Left lung (tissue), 10 donors: Measurements from ENCODE around the gene ACER3. TPM values are rescaled to one million over a fixed set of nuclear protein-coding genes. Genes with fewer than 3 reads are reported as not detected.

ENCODE experiments used
- ATAC-seq: fragments of 200-7000 bp; cut with Tn5 transposase; one replicate; pipeline ENCODE4 v1.9.1; 2020; ENCODE audit warnings: moderate library complexity
- DNase-seq, 4 donors: peaks; one replicate each; pipeline ENCODE4 v3.0.0-alpha.2; 2013 to 2020
- H3K27ac ChIP-seq, 2 donors: fragments of 200-600 bp; sonication (generic) in 1 of 2; one replicate each; pipeline versions ENCODE4 v1.5.0 to v1.8.0; 2020 to 2021
- H3K27me3 ChIP-seq, 2 donors: fragments of 200-600 bp; sonication (generic) in 1 of 2; one replicate each; pipeline versions ENCODE4 v1.5.0 to v1.8.0; 2020 to 2021
- H3K36me3 ChIP-seq, 2 donors: fragments of 200-600 bp; sonication (generic) in 1 of 2; one replicate each; pipeline versions ENCODE4 v1.5.0 to v1.8.0; 2020 to 2021
- H3K4me1 ChIP-seq, 2 donors: fragments of 200-600 bp; one replicate each; pipeline ENCODE4 v1.8.0; 2021
- H3K4me3 ChIP-seq, 2 donors: fragments of 200-600 bp; sonication (generic) in 1 of 2; one replicate each; pipeline versions ENCODE4 v1.5.0 to v1.8.0; 2020 to 2021; ENCODE audit warnings: mild to moderate bottlenecking in 1 of 2
- H3K9me3 ChIP-seq, 2 donors: fragments of 200-600 bp; sonication (generic) in 1 of 2; one replicate each; pipeline versions ENCODE4 v1.5.0 to v1.8.0; 2020 to 2021
- intact Hi-C, 2 donors: fragments of 100-400 bp; cut with DNase I; formaldehyde crosslinking; loops; one replicate each; pipeline versions ENCODE4 v1.11.2 to v1.14.2; 2022
- polyA plus RNA-seq, 6 donors: library from polyadenylated mRNA; unstranded; fragments of 120-200 nt; gene quantifications; one replicate each; pipeline ENCODE4 v1.2.1, GENCODE V29; 2013; ENCODE audit not compliant: insufficient read length in 6 of 6
- total RNA-seq, 2 donors: library from RNA; stranded (reverse); fragmentation: NEBNext Ultra II Directional; extraction: Animal tissue kit (Norgen Biotek cat#: 25700); gene quantifications; one replicate each; pipeline ENCODE4 v1.2.1, GENCODE V29; 2021
- TF ChIP-seq, protein P1 (sequence below), 2 donors: fragments of 200-600 bp; sonication (generic) in 1 of 2; IDR thresholded peaks; one replicate each; pipeline versions ENCODE4 v1.5.0 to v1.8.0; 2021; ENCODE audit warnings: antibody characterized with exemption in 2 of 2
- donor health status: DM: no; HTN: yes; CAD: no.
- donor health status: DM: no; HTN: no; CAD: no.

Gene ACER3
- total and polyA plus RNA-seq, 8 donors, result 17.5 to 46.5 (median 24.6) TPM

DNA sequence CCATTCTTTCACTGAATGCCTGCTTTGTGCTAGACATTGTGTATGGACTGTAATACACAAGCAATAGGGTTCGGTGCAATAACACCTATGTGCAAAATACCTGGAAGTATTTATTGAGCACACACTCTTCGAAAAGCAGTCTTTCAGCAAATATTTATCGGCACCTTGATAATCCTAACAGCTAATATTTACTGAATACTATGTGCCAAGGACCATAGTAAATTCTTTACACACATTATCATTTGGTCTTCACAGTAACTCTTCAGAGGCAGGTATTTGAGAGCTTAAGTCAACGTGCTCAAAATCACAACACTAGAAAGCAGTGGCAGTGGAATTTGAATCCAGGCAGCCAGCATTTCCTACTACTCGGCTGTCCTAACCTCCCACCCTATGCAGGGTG is 175.7 kb downstream of the ACER3 start:
- TF ChIP-seq, protein P1, sequence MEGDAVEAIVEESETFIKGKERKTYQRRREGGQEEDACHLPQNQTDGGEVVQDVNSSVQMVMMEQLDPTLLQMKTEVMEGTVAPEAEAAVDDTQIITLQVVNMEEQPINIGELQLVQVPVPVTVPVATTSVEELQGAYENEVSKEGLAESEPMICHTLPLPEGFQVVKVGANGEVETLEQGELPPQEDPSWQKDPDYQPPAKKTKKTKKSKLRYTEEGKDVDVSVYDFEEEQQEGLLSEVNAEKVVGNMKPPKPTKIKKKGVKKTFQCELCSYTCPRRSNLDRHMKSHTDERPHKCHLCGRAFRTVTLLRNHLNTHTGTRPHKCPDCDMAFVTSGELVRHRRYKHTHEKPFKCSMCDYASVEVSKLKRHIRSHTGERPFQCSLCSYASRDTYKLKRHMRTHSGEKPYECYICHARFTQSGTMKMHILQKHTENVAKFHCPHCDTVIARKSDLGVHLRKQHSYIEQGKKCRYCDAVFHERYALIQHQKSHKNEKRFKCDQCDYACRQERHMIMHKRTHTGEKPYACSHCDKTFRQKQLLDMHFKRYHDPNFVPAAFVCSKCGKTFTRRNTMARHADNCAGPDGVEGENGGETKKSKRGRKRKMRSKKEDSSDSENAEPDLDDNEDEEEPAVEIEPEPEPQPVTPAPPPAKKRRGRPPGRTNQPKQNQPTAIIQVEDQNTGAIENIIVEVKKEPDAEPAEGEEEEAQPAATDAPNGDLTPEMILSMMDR (IDR thresholded peaks at IDR 0.05), result no peak
- H3K9me3 ChIP-seq, result no peaks in the 10 kb centered on the region
- peaks cover 7 to 14% of the 10 kb centered on the region in 2 donors for H3K4me1 ChIP-seq
- DNase-seq (no peak), ATAC-seq (peak; percentile 65)
- intact Hi-C loops, result no loop called here
- no peaks in the 10 kb centered on the region for H3K36me3 ChIP-seq
- H3K27ac ChIP-seq, result no peak overlapping the region
- peaks cover 14 to 51% of the 10 kb centered on the region in 2 donors for H3K27me3 ChIP-seq
- H3K4me3 ChIP-seq, result no peak overlapping the region

DNA sequence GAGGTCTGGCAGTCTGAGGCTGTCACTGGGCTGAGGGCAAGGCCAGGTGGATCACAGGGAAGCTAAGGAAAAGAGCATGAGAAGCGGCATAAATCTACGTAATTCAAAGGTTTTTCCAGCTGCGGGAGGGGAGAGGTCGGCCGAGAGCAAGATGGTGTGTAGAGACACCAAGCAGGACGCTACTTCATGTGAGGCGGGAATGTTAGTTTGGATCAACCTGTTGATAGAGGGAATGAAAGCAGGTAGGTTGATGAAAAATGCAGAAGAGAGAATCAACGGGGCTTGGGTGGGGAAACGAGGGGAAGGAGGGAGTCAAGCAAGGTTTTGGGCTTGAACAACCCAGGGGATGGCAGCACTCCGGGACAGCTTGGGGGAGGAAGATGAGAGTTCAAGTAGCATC is 176.3 kb downstream of the ACER3 start:
- TF ChIP-seq, protein P1 (IDR thresholded peaks at IDR 0.05), result no peak
- H3K27me3 ChIP-seq, result peaks cover 14 to 51% of the 10 kb centered on the region in 2 donors
- no peaks in the 10 kb centered on the region for H3K9me3 ChIP-seq
- H3K36me3 ChIP-seq, result no peaks in the 10 kb centered on the region
- no peak for DNase-seq
- no peak overlapping the region for H3K27ac ChIP-seq
- intact Hi-C loops, result no loop called here
- peaks cover 7 to 14% of the 10 kb centered on the region in 2 donors for H3K4me1 ChIP-seq
- no peak for ATAC-seq
- no peak overlapping the region for H3K4me3 ChIP-seq

DNA sequence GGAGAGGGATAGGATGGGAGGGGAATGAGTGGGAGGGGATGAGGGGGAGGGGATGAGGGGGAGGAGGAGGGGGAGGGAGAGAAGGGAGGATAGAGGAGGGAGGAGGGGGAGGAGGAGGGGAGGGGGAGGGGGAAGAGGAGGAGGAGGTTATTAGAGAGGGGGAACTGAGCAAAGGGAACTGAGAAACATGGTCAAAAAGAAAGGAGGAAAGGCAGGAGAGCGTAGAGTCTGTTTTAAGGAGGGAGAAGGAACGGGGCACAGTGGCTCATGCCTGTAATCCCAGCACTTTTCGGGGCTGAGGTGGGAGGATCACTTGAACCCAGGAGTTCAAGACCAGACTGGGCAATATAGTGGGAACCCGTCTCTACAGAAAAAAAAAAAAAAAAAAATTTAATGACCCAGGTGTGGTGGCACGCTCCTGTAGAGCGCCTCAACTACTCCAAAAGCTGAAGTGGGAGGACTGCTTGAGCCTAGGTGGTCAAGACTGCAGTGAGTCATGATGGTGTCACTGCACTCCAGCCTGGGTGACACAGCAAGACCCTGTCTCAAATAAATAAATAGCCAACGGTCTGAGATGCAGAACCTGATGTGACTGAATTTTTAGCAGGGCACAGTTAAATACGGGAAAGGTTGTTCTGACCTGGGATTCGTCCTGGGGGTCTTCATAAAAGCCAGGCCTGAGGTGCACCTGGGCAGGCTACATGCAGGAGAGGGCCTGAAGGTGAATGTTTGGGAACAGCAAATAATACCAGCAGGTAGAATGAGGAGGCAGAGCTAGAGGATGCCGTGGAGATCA is 177.5 kb downstream of the ACER3 start:
- H3K4me1 ChIP-seq, result peaks cover 7 to 14% of the 10 kb centered on the region in 2 donors
- ATAC-seq (peak; percentile 17), DNase-seq (no peak)
- no peaks in the 10 kb centered on the region for H3K9me3 ChIP-seq
- TF ChIP-seq, protein P1 (IDR thresholded peaks at IDR 0.05), result no peak
- H3K27me3 ChIP-seq, result peaks cover 14 to 61% of the 10 kb centered on the region in 2 donors
- no peaks in the 10 kb centered on the region for H3K36me3 ChIP-seq
- intact Hi-C loops, result no loop called here
- no peak overlapping the region for H3K27ac ChIP-seq
- no peak overlapping the region for H3K4me3 ChIP-seq

DNA sequence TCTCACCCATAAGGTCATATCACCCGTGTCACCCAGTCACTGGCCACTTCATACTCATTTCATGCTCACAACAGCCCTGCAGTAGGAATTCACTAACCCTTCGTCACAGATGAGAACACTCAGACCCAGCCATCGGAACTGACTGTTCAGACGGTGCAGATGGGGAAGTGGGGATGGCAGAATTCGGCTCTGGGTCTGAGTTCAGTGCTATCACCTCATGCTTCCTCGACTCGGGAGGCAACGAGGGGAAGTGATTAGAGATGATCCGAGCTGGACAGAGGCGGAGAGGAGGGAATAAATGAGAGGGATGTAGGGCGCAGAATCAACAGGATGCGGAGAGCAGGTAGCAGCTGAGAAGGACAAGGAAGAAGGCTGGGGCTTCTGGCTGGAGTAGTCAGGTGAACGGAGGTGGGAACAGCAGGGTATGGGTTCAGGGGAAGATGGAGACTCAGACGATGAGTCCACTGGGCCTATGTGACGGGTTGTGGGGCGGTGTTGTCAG is 178.2 kb downstream of the ACER3 start:
- Histone ChIP-seq H3K27me3 (peaks cover 14 to 66% of the 10 kb centered on the region in 2 donors), H3K27ac (no peak overlapping the region), H3K9me3 (no peaks in the 10 kb centered on the region), H3K4me1 (peaks cover 7 to 14% of the 10 kb centered on the region in 2 donors), H3K4me3 (no peak overlapping the region), H3K36me3 (no peaks in the 10 kb centered on the region)
- no peak for DNase-seq
- TF ChIP-seq, protein P1 (IDR thresholded peaks at IDR 0.05), result no peak
- intact Hi-C loops, result no loop called here
- ATAC-seq, result no peak
